DMS 273 treated with DMSO at 0.1 percent for 48 hours (cell line): Measurements from ENCODE around the gene SASS6.
"Not testable (repeated sequence)": the region's sequence is repeated elsewhere in the genome, so short reads cannot be mapped to it uniquely, and the experiment has no call there.

Source experiments
- DNase-seq: peaks from one replicate; lab custom pipeline; 2025; lab: John Stamatoyannopoulos, UW

SASS6 gene

GRCh38 chr1:100047235-100047708, 85.5 kb downstream of the SASS6 start:
- not testable (repeated sequence) for DNase-seq

GRCh38 chr1:100045206-100045605, 87.5 kb downstream of the SASS6 start:
- no peak for DNase-seq

GRCh38 chr1:100039591-100039990, 93.1 kb downstream of the SASS6 start:
- no peak for DNase-seq

- peak; percentile 33 for DNase-seq
Observed at GRCh38 chr1:100038660-100039287, 94.0 kb downstream of the SASS6 start.

GRCh38 chr1:100037927-100038659, 94.6 kb downstream of the SASS6 start:
- peak; percentile 34 for DNase-seq

- DNase-seq, result no peak
Observed at GRCh38 chr1:100037656-100037926, 95.1 kb downstream of the SASS6 start.

GRCh38 chr1:100036718-100037655, 95.7 kb downstream of the SASS6 start:
- DNase-seq, result no peak

- DNase-seq, result no peak
Observed at GRCh38 chr1:100035214-100035613, 97.5 kb downstream of the SASS6 start.

- peak; percentile 6 for DNase-seq
Observed at GRCh38 chr1:100034470-100034869, 98.3 kb downstream of the SASS6 start.
